Breast epithelium (tissue), 3 donors: ENCODE results near the gene CKS1B.

ENCODE experiments used
- POLR2A ChIP-seq: fragments of 450-650 bp; IDR thresholded peaks from one replicate; pipeline ENCODE4 v1.6.1; 2016; ENCODE audit warnings: antibody characterized with exemption, mild to moderate bottlenecking, moderate library complexity
- TF ChIP-seq, protein P1 (sequence below), 3 donors: fragments of 450-650 bp; IDR thresholded peaks; one replicate each; pipeline ENCODE4 v1.5.1; 2016 to 2017; ENCODE audit warnings: antibody characterized with exemption in 3 of 3, mild to moderate bottlenecking in 3 of 3, moderate library complexity in 3 of 3

- TF ChIP-seq, protein P1, sequence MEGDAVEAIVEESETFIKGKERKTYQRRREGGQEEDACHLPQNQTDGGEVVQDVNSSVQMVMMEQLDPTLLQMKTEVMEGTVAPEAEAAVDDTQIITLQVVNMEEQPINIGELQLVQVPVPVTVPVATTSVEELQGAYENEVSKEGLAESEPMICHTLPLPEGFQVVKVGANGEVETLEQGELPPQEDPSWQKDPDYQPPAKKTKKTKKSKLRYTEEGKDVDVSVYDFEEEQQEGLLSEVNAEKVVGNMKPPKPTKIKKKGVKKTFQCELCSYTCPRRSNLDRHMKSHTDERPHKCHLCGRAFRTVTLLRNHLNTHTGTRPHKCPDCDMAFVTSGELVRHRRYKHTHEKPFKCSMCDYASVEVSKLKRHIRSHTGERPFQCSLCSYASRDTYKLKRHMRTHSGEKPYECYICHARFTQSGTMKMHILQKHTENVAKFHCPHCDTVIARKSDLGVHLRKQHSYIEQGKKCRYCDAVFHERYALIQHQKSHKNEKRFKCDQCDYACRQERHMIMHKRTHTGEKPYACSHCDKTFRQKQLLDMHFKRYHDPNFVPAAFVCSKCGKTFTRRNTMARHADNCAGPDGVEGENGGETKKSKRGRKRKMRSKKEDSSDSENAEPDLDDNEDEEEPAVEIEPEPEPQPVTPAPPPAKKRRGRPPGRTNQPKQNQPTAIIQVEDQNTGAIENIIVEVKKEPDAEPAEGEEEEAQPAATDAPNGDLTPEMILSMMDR (IDR thresholded peaks at IDR 0.05): no peak
- TF ChIP-seq POLR2A: no peak
Observed at GRCh38 chr1:155005076-155006011, 30.9 kb downstream of the CKS1B start.
